GM18505 (cell line): ENCODE measurements around the gene ANKLE2.
A peak's percentile ranks its signal among the peaks of the same experiment; 100 is the strongest.
"Not testable (repeated sequence)": the region's sequence is repeated elsewhere in the genome, so short reads cannot be mapped to it uniquely, and the experiment has no call there.

Experiments
- ATAC-seq: cut with Tn5 transposase; IDR thresholded peaks from one replicate; pipeline ENCODE4 v1.9.1; 2021; ENCODE audit not compliant: unreplicated experiment
- POLR2A ChIP-seq: IDR thresholded peaks from 4 replicates; pipeline ENCODE4 v1.6.1; 2011; ENCODE audit warnings: borderline replicate concordance; ENCODE audit not compliant: insufficient read depth, insufficient read length; ENCODE audit errors: extremely low read depth

ANKLE2 gene

DNA sequence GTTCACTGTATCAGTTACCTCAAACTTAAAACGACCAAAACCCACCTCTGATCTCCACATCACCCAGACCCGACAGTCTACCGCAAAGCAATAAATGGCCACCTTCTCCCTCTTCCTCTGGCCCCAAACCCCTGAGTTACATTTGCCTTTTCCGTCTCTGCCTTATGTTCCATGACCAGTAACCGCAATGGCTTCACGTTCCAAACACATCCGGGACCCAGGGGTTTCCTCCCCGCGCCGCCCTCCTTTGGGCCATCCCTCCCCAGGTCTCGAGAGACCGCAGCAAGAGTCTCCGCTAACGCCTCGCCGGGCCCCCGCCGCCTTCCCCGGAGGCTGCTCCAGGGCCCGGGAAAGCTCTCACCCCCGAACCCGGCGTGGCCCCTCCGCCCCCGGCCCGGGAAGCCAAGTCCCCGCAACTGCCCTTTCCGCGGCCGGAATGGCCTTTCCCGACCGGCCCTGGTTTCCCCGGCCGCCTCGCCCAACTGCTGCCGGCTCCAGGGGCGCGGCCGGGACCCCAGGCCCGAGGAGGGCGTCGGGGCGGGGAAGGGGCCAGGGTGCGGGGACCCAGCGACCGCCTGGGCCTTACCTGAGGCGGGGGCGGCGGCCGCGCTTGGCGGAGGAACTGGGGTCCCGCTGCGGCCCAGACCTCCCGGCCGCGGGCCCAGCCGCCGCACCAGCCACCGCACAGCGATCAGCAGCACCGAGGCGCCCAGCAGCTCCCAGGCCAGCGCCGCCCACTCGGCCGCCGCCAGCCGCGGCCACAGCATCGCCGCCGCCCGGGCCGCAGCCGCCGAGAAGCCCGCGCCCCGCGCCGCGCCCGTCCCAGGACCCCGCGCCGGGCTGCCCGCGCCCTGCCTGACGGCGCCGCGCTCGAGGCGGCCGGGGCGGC is at the start of gene ANKLE2:
ANKLE2 (minus strand) TSS at position 801 of the 889 bp plus-strand sequence; CDS start at position 767, 34 bp downstream.
- peak; percentile 5 for TF ChIP-seq POLR2A
- peak; percentile 39 for ATAC-seq

DNA sequence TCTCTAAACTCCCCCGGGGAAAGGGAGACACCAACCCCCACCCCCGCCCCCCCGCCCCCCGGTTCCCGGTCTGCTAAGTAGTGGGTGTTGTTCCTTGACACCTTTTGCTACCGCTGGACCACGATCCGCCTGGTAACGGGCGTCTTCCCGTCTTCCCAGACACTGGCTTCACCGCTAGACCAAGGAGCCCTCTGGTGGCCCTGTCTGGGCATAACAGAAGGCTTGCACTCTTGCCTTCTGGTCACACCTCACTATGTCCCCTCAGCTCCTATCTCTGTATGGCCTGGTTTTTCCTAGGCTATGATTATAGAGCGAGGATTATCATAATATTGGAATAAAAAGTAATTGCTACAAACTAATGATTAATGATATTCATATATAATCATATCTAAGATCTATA is 47.8 kb upstream of the ANKLE2 start:
- not testable (repeated sequence) for ATAC-seq

DNA sequence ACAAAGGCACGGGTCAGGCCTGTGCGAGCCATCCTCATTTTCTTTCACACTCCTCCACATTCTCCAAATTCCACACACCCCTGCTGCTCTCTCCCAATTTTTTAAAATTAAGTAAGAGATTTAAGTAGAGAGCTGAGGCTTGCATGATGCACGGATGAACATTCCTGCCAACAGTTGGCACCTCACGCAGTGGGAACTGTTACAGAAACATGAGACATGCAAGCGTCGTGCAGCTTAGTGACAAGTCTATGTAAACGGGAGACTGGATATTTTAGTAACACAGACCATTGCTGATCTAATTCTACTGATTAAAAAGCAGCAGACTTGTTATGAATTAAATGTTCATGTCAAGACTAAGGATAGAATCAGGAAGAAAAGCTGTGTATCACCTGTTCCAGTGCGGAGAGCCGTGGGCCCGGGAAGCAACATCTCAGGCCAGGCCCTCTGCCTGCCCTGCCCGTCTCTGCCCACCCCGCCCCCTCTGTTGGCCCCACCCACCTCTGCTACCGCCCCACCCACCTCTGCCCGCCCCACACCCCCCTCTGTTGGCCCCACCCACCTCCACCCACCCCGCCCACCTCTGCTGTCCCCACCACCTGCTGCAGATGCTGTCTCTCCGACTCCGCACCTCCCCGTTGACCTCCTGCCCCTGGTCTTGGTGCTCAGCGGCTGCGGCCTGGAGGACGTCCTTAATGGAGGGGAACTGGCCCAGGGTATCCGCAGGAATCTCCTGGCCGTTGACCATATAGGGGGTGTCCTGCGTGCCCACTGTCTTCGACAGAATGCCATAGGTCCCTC is 45.9 kb upstream of the ANKLE2 start:
- no peak for ATAC-seq
- no peak for TF ChIP-seq POLR2A

DNA sequence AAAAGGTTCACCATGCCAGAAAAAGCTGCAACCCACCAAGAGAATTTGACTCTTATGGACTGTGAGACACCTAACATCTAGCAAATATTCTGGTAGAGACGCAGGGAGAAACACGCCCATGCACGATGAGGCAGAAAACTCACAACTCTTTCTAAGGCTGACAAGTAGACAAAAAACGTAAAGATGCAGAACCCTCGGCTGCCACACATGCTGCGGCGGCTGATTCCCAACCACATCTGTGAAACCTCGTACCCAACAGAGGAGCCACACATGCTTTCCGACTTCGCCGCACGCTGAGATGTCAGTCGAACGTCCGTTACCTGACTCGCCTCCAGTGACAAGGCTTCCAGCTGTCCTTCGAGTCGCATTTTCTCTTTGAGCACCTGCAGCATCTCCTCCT is 45.2 kb upstream of the ANKLE2 start:
- no peak for ATAC-seq
- no peak for TF ChIP-seq POLR2A

DNA sequence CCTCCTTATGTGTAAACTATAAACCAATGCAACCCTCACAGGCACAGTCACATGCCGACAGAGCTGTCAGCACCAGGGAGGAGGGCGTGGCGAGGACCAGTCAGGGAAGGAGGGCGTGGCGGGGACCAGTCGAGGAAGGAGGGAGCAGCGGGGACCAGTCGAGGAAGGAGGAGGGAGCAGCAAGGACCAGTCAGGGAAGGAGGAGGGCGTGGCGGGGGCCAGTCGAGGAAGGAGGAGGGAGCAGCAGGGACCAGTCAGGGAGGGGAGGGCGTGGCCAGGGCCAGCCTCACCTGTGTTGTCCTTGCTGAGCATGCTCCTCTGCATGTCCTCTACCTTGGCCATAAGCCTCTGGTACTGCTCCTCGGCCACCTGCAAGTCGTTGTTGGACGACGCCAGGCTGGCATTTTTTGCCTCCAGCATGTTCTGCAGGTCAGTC is 42.8 kb upstream of the ANKLE2 start:
- TF ChIP-seq POLR2A = no peak
- ATAC-seq = no peak

DNA sequence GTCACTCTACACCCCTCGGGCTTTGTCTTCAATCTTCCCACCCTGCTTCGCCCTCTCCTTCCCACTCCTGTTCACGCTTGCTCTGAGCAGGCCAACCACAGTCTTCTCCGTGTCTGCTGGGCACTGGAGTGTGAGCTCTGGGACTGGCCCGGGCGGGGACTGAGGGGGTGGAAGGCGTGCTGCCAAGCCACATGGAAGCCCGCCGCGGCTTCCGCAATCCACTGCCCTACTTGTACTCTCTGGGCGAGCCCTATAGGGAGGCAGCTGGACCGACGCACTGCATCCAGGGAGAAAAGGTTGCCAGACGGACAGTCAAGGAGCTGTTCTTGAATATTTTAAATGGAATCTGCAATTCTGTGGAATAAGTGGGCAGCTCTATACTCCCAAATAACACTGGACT is 42.3 kb upstream of the ANKLE2 start:
- no peak for ATAC-seq
- no peak for TF ChIP-seq POLR2A

DNA sequence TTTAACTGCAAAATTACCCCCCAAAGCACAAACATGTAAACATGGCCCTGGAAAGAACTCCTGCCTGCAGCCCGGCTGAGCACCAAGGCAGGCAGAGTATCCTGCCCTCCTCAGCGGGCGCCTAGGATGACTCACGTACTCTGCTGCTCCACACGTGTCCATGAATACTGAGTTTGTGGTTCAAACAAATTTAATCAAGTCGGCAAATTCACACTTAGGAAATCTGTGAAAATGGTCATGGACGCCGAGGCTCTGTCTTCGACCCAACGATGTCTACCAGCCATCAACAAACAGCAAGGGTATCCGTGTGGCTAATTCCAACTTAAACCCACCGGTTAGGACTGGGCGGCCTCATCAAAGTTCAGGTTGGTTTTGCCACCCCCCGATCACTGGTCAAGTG is 41.5 kb upstream of the ANKLE2 start:
- TF ChIP-seq POLR2A = no peak
- no peak for ATAC-seq

DNA sequence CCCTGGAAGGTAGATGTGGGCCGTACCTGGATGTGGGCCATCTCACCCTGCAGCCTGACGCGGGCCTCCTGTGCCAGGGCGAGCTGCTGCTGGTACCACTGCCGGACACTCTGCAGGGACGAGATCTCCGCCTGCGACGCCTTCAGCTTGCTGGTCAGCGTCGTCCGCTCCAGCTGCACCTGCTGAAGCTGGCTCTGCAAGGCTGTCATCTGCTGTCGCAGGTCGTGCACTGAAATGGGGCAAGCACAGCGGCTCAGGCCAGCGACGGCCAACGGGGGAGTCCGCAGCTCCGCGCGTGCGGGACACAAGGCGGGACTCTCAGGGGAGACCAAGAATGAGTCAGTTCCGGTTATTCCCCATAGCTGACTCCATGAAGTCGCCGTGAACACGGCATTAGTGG is 40.1 kb upstream of the ANKLE2 start:
- no peak for TF ChIP-seq POLR2A
- ATAC-seq = no peak

DNA sequence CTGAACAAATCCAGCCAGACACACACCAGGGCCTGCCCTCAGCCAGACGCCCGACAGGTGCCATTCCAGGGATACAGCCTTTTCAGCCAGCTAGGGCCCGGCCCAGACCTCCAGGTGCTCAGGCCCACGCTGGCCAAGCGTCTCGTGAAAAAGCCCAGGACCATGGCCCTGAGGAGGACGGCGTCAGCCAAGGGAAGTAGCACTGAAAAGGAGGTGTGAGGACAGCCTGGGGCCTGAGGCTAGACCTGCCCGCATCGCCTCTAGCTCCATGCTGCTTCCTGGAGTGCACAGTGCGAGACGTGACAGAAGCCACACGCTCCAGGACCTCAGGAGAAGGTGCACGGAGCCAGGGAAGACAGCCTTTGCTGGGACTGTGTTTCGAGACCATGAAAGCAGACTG is 37.2 kb upstream of the ANKLE2 start:
- no peak for ATAC-seq
- TF ChIP-seq POLR2A = no peak

DNA sequence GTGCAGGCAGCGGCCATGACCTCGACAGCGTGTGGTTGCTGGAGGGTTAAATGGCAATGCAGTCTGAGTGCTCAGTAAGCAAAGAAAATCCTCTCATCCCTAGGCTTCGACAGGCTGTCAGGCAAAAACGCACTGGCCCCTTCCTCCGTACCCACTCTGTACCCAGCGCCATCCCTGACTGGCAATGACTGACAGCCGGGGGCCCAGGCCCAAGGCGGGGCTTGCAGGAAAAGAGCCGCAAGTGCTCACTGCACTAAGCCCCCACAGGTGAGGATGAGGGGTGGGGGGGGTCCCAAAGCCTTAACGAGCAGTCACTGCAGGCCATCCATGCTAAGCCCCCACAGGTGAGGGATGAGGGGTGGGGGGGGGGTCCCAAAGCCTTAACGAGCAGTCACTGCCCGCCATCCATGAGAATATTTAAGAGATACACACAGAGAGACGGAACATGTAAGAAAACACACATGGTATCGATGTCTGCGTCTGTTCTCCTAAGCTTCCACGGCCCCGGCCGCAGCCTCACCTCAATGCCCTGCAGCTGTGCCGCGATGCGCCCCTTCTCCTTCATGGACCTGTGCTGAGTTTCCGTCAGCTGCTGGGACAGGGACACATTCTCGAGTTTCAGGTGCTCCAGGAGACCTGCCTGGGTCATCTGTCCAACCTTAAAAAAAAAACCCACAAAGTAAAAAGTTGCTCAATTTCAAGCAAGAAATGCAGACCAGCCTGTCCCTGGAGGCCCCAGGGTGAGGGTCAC is 36.4 kb upstream of the ANKLE2 start:
- no peak for ATAC-seq
- TF ChIP-seq POLR2A = no peak

DNA sequence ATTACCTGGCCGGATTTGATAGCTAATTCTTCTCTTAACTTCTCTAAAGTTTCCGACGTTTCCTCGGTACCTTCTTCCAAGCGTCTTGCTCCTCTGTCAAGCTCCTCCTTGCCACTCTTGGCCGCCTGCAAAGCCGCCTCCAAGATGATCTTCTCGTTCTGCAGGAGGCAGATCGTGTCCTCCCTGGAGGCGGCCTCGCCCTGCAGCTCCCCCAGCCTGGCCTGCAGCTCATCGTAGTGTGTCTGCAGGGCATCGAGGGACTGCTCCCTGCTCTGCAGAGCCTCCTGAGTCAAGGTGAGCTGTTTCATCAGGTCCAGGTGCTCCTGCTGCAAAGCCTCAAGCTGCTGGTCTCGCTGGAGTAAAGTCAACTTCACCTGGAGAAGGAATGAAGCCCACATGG is 34.2 kb upstream of the ANKLE2 start:
- no peak for ATAC-seq
- TF ChIP-seq POLR2A = no peak

DNA sequence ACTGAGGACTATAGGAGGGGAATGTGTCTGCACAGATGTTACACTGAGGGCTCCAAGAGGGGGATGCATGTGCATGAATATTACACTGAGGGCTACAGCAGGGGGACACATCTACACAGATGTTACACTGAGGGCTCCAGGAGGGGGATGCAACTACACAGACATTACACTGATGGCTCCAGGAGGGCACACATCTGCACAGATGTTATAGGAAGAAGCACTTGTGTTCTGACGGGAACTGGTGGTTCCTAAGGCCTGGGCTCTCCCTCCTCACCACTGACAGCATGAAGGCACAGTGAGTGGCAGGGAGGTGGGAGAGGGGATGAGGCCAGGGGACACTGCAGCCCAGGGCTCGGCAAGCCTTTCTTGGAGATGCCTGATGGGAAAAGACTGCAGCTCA is 30.3 kb upstream of the ANKLE2 start:
- not testable (repeated sequence) for ATAC-seq

DNA sequence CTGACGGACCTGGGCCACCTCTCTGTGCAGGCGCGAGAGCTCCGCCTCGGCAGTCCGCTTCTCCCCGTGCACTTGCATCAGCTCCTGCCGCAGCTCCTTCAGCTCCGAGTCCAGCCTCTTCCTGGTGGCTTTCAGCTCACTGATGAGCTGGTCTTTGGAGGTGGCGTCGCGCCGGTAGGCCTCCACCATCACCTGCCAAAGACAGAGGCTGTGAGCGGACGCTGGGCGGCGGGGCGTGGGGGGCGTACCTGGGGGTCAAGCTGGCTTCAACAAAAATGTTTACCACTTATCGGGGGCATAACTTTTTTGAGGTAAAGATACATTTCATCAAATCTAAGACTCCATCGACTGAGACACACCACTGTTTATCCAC is 27.5 kb upstream of the ANKLE2 start:
- no peak for TF ChIP-seq POLR2A
- ATAC-seq = no peak

DNA sequence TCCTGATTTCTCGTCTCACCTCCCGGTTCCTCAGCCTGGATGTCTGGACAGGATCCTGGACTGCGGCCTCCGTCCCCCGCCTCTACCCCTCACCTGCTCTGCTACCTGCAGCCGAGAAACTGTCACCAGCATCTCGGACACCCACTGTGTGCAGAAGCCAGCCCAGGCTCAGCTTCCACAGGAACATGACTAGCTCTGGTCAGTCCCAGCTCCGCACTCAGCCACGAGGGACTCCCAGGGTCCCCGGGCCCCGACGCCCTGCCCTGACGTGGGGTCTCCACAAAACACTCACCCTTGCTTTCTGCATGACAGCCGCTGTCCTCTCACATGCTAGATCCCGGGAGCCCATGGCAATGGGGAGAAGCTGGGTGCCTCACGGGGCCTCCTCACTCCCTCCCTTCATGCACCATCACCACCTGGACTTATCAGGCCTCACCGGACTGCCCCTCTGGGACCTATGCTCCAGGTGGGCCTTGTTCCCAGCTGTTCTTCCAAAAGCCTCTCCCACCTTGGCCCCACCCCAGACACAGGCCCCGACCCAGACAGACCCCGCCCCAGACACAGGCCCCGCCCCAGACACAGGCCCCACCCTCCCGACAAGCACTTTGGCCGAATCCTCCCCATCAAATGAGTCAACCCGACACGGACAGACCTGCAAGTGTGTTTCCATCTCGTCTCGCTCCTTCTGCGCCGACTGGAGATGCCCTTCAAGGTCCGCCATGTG is 26.9 kb upstream of the ANKLE2 start:
- TF ChIP-seq POLR2A = no peak
- no peak for ATAC-seq

DNA sequence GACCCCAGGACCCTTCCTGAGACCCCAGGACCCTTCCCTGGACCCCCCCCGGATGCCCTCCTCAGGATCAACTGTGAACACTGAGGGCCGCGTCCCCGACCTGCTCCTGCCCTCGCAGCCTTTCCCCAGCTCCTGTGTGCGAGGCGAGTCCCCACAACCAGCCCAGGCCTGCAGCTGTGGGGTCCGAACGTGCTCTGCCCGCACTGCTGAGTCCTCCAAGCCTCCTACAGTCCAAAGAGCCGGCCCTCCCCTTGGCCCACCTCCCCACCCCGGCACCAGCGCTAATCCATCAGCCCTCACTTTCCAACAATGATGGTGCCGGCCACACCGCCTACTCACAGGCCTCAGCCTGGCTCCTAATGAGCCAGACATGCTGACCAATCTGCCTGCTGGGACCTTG is 26.2 kb upstream of the ANKLE2 start:
- ATAC-seq = no peak
- TF ChIP-seq POLR2A = no peak
